T-helper 22 cell (primary cell): ENCODE measurements around the gene INCENP.
"Not testable (repeated sequence)": the region's sequence is repeated elsewhere in the genome, so short reads cannot be mapped to it uniquely, and the experiment has no call there.

Experiments
- DNase-seq: peaks from one replicate; pipeline ENCODE4 v3.0.0-alpha.2; 2020; ENCODE audit warnings: low read depth

Gene INCENP

GRCh38 chr11:62123669-62124185, at the start of gene INCENP:
TSS of gene INCENP (plus strand) at chr11:62124011. CDS start at chr11:62128162, 4,151 bp downstream.
- peak; percentile 91 for DNase-seq

GRCh38 chr11:62075438-62075837, 48.4 kb upstream of the INCENP start:
- no peak for DNase-seq

DNA sequence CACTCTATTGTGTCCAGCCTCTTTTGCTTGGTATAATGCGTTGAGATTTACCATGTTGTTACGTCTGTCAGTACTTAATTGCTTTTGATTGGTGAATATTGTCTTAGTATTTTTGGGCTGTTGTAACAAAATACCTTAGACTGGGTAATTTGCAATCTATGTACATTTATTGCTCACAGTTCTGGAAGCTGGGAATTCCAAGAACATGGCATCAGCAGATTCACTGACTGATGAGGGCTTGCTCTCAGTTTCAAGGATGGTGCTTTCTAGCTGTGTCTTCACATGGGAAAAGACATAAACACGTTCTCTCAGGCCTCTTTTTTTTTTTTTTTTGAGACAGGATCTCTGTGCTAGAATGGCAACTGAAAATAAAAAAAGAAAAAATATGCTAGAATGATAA, 46.7 kb upstream of the INCENP start:
- DNase-seq: no peak

DNA sequence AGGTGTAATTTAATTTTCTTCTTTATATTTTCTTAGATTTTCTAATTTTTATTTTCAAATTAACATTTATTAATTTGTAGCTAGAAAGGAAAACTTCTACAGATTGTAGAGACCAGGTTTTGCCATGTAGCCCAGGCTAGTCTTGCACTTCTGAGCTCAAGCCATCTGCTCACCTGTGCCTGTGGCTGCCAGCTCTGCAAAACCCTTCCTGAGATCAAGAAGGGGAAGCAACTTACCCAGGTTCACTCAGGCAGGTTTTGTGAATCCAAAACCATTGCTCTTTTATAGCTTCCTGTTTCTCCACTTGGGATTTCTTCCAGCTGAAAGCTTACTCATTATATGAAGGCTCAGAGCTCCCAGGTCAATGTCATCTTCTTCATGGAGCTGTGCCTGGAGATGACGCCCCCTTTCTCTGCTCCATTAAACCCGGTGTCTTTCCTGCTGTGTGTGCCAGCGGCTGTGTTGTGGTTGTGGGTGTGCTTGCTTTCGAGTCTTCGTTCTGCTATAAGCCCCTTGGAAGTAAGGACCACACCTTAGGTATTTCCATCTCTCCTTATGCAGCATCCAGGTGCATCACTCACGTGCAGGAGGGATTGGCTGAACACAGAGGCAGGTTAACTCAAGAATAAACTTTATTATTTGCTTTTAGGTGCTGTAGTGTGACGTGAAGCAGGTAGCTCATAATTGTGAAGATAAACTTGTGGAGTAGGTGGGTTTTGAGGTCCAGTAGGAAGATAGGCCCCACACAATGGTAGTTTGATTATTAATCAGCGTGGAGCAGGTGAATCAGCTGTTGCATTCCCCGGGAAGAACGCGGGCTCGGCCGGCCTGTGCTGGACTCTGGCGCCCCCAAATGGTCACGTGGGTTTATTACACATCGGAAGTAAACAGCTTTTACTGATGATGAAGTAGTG, 42.2 kb upstream of the INCENP start:
- DNase-seq: peak; percentile 52

DNA sequence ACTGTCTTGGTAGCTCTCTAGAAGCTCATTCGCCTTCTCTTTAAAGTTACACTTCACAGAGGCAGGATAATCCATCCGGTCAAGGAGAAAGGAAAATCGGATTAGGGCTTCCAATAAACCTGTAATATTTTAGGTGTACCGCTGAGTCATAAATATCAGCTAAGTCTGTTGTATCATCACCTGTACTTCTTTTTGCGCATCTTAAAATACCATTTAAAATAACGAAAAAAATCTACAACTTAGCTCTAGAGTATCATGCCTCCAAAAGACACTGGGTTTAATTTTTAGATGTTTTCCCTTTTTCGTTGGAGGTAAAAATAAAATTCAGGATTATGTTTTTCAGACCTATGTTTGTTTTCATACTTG, 41.5 kb upstream of the INCENP start:
- no peak for DNase-seq

GRCh38 chr11:62084801-62085200, 39.0 kb upstream of the INCENP start:
- not testable (repeated sequence) for DNase-seq

DNA sequence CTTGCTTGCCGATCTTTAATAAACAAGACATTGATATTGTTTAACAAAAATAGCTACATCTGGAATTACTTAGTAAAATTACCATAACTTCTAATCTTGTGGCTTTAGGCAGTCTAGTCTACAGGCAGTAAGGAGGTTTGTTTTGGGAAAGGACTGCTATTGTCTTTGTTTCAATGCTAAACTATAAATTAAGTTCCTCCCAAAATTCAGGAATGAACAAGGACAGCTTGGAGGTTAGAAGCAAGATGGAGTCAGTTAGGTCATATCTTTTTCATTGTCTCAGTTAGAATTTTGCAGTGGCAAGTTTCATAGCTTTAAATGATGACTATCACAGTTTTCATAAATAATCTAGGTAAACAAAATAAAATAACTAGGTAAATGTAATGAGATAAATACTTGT, 36.1 kb upstream of the INCENP start:
- no peak for DNase-seq

DNA sequence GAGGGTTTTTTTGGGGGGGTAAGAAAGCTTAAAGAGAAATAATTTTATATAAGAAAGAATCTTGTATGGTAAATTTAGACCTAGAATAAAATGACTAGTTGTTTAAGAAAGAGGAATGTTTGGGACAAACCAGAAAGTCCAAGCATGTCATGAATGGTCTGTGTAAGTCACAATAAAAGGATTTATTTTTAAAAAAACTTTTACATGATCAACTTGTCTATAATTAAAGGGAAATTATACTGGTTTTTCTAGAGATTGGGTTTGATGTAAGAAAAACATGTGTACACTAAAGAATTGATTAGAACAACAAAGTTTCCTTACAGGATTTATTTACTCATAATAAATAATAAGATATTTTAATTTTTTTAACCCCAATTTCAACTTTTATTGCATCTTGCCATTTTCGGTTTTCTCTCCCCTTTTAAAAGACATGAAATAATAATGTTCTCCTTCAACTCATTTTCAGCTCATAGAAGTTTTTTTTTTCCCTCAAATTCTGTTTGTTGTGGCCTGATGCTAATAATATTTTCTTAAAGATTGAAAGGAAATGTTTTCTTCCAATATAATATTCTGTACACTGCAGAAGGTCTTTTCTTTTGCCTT, 35.4 kb upstream of the INCENP start:
- no peak for DNase-seq

- no peak for DNase-seq
Measured at GRCh38 chr11:62103141-62103540, 20.7 kb upstream of the INCENP start.

GRCh38 chr11:62103986-62104385, 19.8 kb upstream of the INCENP start:
- no peak for DNase-seq

GRCh38 chr11:62104816-62105653, 18.8 kb upstream of the INCENP start:
- DNase-seq: no peak

- no peak for DNase-seq
Measured at GRCh38 chr11:62105667-62106191, 18.1 kb upstream of the INCENP start.

DNA sequence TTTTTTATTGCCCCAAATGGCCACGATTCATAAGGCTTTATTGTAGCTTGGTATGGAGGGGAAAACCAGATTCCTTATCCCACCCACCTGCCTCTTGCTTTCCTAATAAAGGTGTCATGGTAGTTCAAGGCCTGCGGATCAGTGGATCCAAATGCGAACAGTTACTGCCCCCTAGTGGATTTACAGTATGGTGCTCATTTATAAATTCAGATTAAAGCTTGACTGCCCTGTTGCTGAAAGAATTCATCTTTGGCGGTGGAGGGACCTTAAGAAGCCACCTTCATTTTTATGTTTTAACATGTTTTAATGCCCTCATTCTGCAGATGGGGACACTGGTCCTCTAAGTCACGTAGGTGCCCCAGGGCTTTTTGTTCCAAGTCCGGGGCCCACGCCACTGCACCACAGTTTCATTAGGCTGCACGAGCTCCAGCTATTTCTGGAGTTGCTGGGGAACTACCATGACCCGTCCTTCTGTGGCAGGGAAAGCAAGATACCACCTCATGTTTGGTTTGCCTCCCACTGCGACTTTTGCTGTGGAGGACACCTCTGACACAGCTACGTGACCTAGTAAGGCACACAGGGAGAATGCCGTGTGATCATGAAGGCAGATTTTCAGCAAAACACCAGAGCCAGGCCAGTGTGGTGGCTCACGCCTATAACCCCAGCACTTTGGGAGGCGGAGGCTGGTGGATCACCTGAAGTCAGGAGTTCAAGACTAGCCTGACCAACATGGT, 15.6 kb upstream of the INCENP start:
- no peak for DNase-seq

DNA sequence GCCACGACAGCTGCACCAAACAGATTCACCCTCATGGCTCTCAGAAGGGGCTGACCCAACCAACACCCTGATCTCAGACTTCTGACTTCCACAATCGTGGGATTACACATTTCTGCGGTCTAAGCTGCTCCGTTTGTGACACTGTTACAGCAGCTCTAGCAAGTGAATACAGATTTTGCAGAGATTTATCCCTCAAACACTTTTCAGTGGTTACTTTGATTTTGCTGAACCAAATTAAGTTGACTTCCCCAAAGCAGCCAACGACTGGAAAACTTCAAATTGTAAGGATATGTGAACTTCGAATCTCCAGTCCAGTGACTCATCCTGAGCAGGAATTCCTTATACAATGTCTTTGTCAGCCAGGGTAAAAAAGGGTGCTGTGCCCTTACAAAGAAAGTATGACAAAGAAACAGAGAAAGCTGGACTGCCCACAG, 14.8 kb upstream of the INCENP start:
- no peak for DNase-seq

- no peak for DNase-seq
Measured at GRCh38 chr11:62115085-62115694, 8.6 kb upstream of the INCENP start.

- no peak for DNase-seq
Measured at GRCh38 chr11:62116451-62116850, 7.4 kb upstream of the INCENP start.

DNA sequence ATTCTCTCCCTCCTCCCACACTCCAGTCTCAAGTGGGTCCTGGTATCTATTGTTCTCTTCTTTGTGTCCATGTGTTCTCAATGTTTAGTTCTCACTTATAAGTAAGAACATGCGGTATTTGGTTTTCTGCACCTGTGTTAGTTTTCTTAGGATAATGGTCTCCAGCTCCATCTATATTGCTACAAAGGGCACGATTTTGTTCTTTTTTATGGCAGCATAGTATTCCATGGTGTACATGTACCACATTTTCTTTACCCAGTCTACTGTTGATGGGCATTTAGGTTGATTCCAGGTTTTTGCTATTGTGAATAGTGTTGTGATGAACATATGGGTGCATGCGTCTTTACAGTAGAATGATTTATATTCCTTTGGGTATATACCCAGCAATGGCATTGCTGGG, 4.2 kb upstream of the INCENP start:
- no peak for DNase-seq

DNA sequence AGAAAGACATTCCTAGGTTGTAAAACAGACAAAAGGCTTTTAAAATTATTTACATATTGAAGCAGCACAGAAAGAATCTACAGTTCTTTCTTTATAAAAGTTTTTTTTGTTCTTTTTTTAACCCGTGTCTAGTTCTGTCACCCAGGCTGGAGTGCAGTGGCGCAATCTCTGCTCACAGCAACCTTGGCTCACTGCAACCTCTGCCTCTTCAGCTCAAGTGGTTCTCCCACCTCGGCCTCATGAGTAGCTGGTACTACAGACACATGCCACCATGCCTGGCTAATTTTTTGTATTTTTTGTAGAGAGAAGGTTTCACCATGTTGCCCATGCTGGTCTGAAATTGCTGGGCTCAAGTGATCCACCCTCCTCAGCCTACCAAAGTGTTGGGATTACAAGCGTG, 3.8 kb upstream of the INCENP start:
- DNase-seq: no peak

- DNase-seq: no peak
Measured at GRCh38 chr11:62120431-62120830, 3.4 kb upstream of the INCENP start.

DNA sequence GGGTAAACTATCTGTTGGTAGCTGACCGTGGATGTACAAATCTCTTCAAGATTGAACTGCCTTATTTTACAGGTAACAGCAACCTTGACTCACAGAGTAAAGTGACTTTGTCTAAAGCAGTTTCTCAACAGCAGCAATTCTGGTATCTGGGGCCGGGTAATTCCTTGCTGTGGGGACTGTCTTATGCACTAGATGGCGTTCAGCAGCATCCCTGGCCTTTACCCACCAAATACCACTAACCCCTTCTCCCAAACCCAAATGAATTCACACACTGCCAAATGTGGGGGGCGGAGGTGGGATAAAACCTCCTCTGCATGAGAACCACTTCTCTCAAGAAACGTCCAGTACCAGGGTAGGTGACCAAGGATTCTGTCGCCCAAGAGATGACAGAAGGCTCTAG, 1.7 kb upstream of the INCENP start:
- no peak for DNase-seq
